Aorta (tissue), 5 donors: Measurements from ENCODE around the gene VCAN. TPM values are rescaled to one million over a fixed set of nuclear protein-coding genes. Genes with fewer than 3 reads are reported as not detected.

Source experiments
- ATAC-seq: fragments of 200-7000 bp; cut with Tn5 transposase; one replicate; pipeline ENCODE4 v1.9.1; 2022; ENCODE audit warnings: moderate library complexity; ENCODE audit not compliant: low FRiP score
- DNase-seq, 2 donors: peaks; one replicate each; pipeline ENCODE4 v3.0.0-alpha.2; 2020
- H3K27ac ChIP-seq, 2 donors: one replicate each; pipeline ENCODE4 v1.5.1; 2013; ENCODE audit warnings: low read length in 2 of 2, mild to moderate bottlenecking in 2 of 2, moderate library complexity in 2 of 2, control low read depth in 1 of 2, inconsistent platforms in 1 of 2, low read depth in 1 of 2
- H3K27me3 ChIP-seq, 2 donors: one replicate each; pipeline ENCODE4 v1.6.1; 2013; ENCODE audit warnings: control low read depth in 1 of 2, low read length in 1 of 2, mild to moderate bottlenecking in 1 of 2, moderate library complexity in 1 of 2; ENCODE audit not compliant: insufficient read depth in 2 of 2, control insufficient read depth in 1 of 2
- H3K36me3 ChIP-seq, 2 donors: one replicate each; pipeline ENCODE4 v1.6.1; 2013; ENCODE audit warnings: control low read depth in 1 of 2, low read length in 1 of 2, mild to moderate bottlenecking in 1 of 2; ENCODE audit not compliant: insufficient read depth in 2 of 2, control insufficient read depth in 1 of 2
- H3K4me1 ChIP-seq, 2 donors: one replicate each; pipeline ENCODE4 v1.6.1; 2013; ENCODE audit warnings: low read length in 2 of 2, control low read depth in 1 of 2, mild to moderate bottlenecking in 1 of 2, moderate library complexity in 1 of 2; ENCODE audit not compliant: insufficient read depth in 2 of 2, control insufficient read depth in 1 of 2
- H3K4me3 ChIP-seq, 2 donors: one replicate each; pipeline ENCODE4 v1.5.1; 2013; ENCODE audit warnings: low read length in 2 of 2, control low read depth in 1 of 2, mild to moderate bottlenecking in 1 of 2
- H3K9me3 ChIP-seq: one replicate; pipeline ENCODE4 v1.6.1; 2013; ENCODE audit warnings: mild to moderate bottlenecking, low read length; ENCODE audit not compliant: control insufficient read depth
- WGBS, 2 donors: extraction: QIAGEN DNeasy Blood & Tissue Kit; methylation state at CpG; one replicate each; pipeline ENCODE4 v1.1.7; 2013; 5-methylcytosine and 5-hydroxymethylcytosine counted together
- intact Hi-C, 2 donors: fragments of 100-400 bp; cut with DNase I; formaldehyde crosslinking; loops; one replicate each; pipeline versions ENCODE4 v1.14.2 to v1.15.0; 2022
- long read RNA-seq, 2 donors: library from polyadenylated mRNA; unstranded; transcript quantifications; one replicate each; pipeline ENCODE4 v2.0.0, GENCODE V29; 2020 to 2021
- polyA plus RNA-seq, 2 donors: library from polyadenylated mRNA; stranded (reverse); fragments of 200-250 nt; gene quantifications; one replicate each; pipeline ENCODE4 v1.2.3, GENCODE V29; 2013
- total RNA-seq, 2 donors: library from RNA; stranded (reverse); fragmentation: NEBNext Ultra II Directional; extraction: Animal tissue kit (Norgen Biotek cat#: 25700); gene quantifications; one replicate each; pipeline ENCODE4 v1.2.1, GENCODE V29; 2021
- donor health status: healthy with polysubstance abuse.
- donor health status: Bipolar disorder and iron deficiency.
- donor health status: DM: no; HTN: no; CAD: no.
- donor health status: DM: no; HTN: no; CAD: no.
- donor health status: DM: yes; HTN: yes; CAD: no.

VCAN gene
- total RNA-seq (100 to 1,000 TPM; 513 to 849 TPM), polyA plus RNA-seq (100 to 1,000 TPM in 1 of 2 donors, 10 to 100 TPM in 1; 21.5 to 443 TPM)
- long read RNA-seq, donor 1, full-length matches to known transcripts, result 279 of 391 reads
- long read RNA-seq, donor 1, partial matches to known transcripts, result 79 of 391 reads
- long read RNA-seq, donor 1, other reads (novel, unspliced or antisense), result 33 of 391 reads
- long read RNA-seq, donor 2, full-length matches to known transcripts, result 85 of 202 reads
- long read RNA-seq, donor 2, partial matches to known transcripts, result 68 of 202 reads
- long read RNA-seq, donor 2, other reads (novel, unspliced or antisense), result 49 of 202 reads

DNA sequence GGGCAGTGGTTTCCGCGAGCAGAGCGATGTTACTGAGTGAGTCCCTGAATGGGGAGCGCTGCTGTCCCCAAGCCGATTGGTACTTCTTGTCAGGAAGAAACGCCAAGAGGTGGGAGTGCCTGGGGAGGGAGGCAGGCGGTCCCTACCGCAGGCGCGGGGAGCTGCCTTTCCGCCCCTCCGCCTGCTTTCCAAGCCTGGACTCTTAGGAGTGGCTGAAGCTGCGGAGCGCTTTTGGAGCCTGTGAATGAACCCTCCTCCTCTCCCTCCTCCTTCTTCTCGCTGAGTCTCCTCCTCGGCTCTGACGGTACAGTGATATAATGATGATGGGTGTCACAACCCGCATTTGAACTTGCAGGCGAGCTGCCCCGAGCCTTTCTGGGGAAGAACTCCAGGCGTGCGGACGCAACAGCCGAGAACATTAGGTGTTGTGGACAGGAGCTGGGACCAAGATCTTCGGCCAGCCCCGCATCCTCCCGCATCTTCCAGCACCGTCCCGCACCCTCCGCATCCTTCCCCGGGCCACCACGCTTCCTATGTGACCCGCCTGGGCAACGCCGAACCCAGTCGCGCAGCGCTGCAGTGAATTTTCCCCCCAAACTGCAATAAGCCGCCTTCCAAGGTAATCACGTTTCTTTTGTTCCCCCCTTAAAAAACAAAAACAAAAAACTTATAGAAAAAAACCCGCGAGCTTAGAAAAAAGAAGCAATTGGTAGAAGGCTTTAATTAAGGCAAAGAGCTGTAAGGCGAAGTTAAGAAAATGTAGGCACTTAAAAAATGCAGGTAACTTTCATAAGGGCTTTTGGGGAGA, at the start of gene VCAN:
Gene VCAN, plus strand, starts transcription at position 340 of the 808 bp plus-strand sequence. CDS start 11,775 bp downstream, outside the sequence.
- Histone ChIP-seq H3K36me3 (no peaks in the 10 kb centered on the region), H3K4me3 (peak within 1 kb of the TSS; percentile 67 to 87), H3K27me3 (no peaks in the 10 kb centered on the region), H3K4me1 (no peaks in the 10 kb centered on the region), H3K9me3 (no peaks in the 10 kb centered on the region), H3K27ac (peak within 1 kb of the TSS; percentile 64 to 69)
- DNase-seq, result peak; percentile 87 to 90
- 0 to 1% methylated on average over 41 to 43 of the region's 43 CpGs for WGBS, 2 donors
- intact Hi-C loops, result loop anchor here (5.0 to 10.0 kb wide), 8 partner anchors 39 to 1159 kb away; no protein-coding TSS in a partner anchor
- ATAC-seq, result peak; percentile 70

DNA sequence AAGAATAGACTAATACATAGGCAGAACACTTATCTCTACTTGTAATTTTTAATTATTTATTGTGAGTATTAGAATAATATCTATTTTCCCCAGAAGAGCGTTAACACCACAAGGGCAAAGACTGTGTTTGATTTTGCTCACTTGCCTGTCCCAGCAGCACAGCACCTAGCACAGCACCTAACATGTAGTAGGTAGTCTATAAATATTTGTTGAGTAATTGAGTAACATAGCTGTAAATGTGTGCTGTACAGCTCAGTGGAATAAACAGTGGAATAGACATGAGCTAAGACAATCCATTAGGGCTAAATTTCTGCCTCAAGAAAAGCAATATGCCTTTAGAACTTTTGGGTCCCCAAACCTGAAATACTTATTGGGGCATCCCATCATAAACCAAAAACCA, 49.3 kb upstream of the VCAN start:
- no peak for ATAC-seq
- H3K36me3 ChIP-seq, result no peaks in the 10 kb centered on the region
- H3K27me3 ChIP-seq, result no peaks in the 10 kb centered on the region
- WGBS, 2 donors, result 95% methylated on average over 1 of the region's 1 CpG
- no peak for DNase-seq
- H3K27ac ChIP-seq, result no peak overlapping the region
- intact Hi-C loops, result no loop called here
- H3K4me3 ChIP-seq, result no peak overlapping the region
- no peaks in the 10 kb centered on the region for H3K9me3 ChIP-seq
- no peaks in the 10 kb centered on the region for H3K4me1 ChIP-seq

DNA sequence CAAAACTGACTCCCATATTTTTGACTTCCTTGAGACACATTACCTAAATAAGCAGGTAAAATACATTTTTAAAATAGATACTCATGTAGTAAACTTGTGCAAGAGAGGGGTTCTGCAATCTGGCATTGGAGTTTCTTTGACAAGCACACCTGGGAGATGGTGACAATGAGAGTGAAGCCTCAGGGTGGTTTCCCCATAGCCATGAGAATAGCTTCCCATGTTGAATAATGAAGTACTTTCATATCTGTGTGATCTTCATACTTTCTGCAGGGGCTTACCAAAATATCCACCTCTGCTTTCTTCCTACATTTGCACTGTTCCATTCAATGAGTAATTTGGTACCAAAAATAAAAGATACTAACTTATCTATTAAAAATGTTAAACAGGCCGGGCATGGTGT, 44.7 kb upstream of the VCAN start:
- no peak for DNase-seq
- Histone ChIP-seq H3K4me3 (no peak overlapping the region), H3K36me3 (no peaks in the 10 kb centered on the region), H3K9me3 (no peaks in the 10 kb centered on the region), H3K27me3 (no peaks in the 10 kb centered on the region), H3K4me1 (no peaks in the 10 kb centered on the region), H3K27ac (no peak overlapping the region)
- ATAC-seq, result no peak
- 92 to 96% methylated on average over 1 of the region's 1 CpG for WGBS, 2 donors
- intact Hi-C loops, result no loop called here

DNA sequence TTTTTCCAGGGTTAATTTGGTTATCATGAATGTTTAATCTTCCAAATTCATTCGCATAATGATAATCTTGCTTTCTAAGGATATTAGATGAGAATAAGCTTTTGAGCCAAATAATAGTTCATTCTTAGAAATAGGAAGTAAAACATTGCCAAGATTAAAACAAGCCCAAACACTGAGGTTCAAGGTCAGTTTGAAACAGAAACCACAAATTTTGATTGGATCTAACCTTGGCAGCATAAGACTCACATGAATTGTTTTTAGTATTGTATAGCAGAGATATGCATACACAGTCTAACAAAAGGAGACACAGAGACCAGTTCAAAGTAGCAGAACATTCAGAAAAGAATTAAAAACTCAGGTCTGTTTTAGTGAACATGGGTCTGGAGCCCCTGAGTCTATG, 43.4 kb upstream of the VCAN start:
- ATAC-seq, result no peak
- H3K4me3 ChIP-seq, result no peak overlapping the region
- no peaks in the 10 kb centered on the region for H3K36me3 ChIP-seq
- no peak for DNase-seq
- WGBS, 2 donors, result 73 to 79% methylated on average over 1 of the region's 1 CpG
- H3K9me3 ChIP-seq, result no peaks in the 10 kb centered on the region
- no peak overlapping the region for H3K27ac ChIP-seq
- no peaks in the 10 kb centered on the region for H3K27me3 ChIP-seq
- intact Hi-C loops, result no loop called here
- H3K4me1 ChIP-seq, result no peaks in the 10 kb centered on the region

DNA sequence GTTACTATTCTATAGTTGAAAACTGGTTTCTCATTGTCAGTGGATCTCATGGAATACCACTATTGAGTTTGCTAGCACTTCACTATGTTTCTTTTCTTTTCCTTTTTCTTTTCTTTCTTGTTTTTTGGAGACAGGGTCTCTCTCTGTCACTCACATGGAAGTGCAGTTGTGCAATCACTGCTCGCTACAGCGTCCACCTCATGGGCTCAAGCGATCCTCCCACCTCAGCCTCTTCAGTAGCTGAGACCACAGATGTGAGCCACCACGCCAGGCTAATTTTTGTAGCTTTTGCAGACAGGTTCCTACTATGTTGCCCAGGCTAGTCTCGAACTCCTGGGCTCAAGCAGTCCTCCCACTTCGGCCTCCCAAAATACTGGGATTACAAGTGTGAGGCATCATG, 42.7 kb upstream of the VCAN start:
- Histone ChIP-seq H3K27me3 (no peaks in the 10 kb centered on the region), H3K4me1 (no peaks in the 10 kb centered on the region), H3K36me3 (no peaks in the 10 kb centered on the region), H3K4me3 (no peak overlapping the region), H3K27ac (no peak overlapping the region), H3K9me3 (no peaks in the 10 kb centered on the region)
- DNase-seq (no peak), ATAC-seq (no peak)
- 95 to 98% methylated on average over 6 of the region's 6 CpGs for WGBS, 2 donors
- intact Hi-C loops, result no loop called here

DNA sequence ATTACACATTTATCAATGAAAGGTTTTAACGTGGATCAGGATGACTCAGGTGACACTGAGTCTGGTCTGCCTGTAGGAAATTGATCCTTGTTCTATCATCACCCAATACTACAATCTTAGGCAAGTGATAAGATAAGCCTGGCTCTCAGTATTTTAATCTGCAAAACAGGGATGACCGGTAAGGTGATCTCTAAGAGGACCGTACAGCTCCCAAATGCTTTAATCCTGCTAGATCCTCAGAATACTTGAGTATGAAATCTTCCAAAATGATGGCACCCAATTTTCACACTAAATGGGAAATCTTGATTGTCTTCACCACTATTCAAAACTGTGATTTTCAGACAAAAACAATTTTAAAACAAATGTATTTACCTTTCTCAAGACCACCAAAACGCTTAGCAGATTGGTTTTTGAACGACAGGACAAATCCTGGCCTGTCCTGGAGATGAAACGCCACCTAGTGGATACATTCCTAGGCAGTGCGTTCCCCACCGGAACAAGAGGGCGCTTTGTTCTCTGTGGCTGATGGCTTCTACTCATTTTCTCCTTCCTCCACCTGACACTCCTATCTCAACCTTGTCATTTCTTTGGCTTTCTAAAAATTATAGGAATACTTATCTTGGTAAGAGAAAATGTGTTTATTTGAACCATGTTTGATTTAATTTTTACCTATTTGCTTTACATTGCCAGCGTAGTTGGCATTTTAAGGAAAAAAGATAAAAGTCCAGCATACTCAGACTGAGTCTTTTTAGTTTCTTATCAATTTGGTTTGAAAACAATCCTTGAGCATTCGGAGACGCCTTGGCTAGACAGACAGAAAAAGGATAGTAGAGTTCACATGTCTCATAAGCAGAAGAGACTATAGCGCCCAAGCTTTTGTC, 41.2 kb upstream of the VCAN start:
- ATAC-seq, result peak; percentile 73
- 32 to 34% methylated on average over 13 of the region's 13 CpGs for WGBS, 2 donors
- Histone ChIP-seq H3K36me3 (no peaks in the 10 kb centered on the region), H3K4me1 (peaks cover 0 to 2% of the 10 kb centered on the region in 2 donors), H3K27me3 (no peaks in the 10 kb centered on the region), H3K9me3 (no peaks in the 10 kb centered on the region), H3K27ac (no peak overlapping the region), H3K4me3 (no peak overlapping the region)
- peak in 1 of 2 donors; percentile 57 for DNase-seq
- intact Hi-C loops, result loop anchor here (5.0 to 10.0 kb wide), 4 partner anchors 42 to 786 kb away; partner anchors contain the start of genes VCAN (in 2 of the 2), TMEM167A (in 1 of the 2) and XRCC4 (in 1 of the 2)

DNA sequence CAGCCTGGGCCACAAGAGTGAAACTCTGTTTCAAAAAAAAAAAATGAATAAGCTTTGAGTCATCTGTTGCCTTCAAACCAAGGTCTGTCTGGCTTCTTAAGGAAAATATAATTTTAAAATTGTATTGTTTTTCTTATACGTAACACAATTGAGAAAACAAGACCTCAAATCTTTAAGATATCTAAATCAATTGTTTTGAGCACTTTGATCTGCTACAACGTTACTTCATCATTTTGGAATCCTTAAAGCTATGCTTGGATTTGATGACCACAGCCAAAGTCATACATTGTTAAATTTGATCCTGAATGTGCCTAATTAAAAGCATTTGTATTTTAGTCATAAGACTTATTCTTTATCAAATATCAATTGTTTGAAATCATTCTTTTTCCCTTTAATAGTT, 37.7 kb upstream of the VCAN start:
- 31 to 74% methylated on average over 2 of the region's 2 CpGs for WGBS, 2 donors
- H3K4me1 ChIP-seq, result peaks cover 0 to 2% of the 10 kb centered on the region in 2 donors
- H3K27me3 ChIP-seq, result no peaks in the 10 kb centered on the region
- no peak overlapping the region for H3K4me3 ChIP-seq
- H3K27ac ChIP-seq, result no peak overlapping the region
- DNase-seq, result no peak
- intact Hi-C loops, result loop anchor here (5.0 to 10.0 kb wide), 4 partner anchors 38 to 789 kb away; partner anchors contain the start of genes VCAN (in 2 of the 2), TMEM167A (in 1 of the 2) and XRCC4 (in 1 of the 2)
- H3K36me3 ChIP-seq, result no peaks in the 10 kb centered on the region
- H3K9me3 ChIP-seq, result no peaks in the 10 kb centered on the region
- no peak for ATAC-seq

DNA sequence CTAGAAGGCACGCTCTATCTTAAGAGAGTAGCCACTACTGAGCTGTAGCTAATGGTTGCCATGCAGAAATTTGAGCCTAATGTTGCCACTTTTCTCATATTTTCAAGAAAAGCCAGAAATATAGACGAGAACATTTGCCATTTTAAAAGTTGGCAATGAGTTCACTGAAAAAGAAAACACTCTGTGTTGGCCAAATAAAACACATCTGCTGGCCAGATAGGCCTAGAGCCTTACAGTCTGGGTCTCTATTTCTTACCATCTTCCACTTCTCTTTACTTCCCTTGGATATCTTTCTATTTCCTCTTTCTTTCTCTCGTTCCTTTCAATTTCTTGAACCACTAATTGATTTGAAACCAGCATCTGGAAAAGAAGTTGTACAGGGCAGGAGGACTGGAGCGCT, 36.6 kb upstream of the VCAN start:
- WGBS, 2 donors, result 5 to 7% methylated on average over 4 of the region's 4 CpGs
- H3K36me3 ChIP-seq, result no peaks in the 10 kb centered on the region
- DNase-seq (no peak), ATAC-seq (peak; percentile 76)
- H3K4me3 ChIP-seq, result no peak overlapping the region
- no peaks in the 10 kb centered on the region for H3K9me3 ChIP-seq
- H3K27me3 ChIP-seq, result no peaks in the 10 kb centered on the region
- H3K4me1 ChIP-seq, result peaks cover 0 to 2% of the 10 kb centered on the region in 2 donors
- intact Hi-C loops, result loop anchor here (5.0 to 10.0 kb wide), 4 partner anchors 37 to 790 kb away; partner anchors contain the start of genes VCAN (in 2 of the 2), TMEM167A (in 1 of the 2) and XRCC4 (in 1 of the 2)
- peak overlapping the region; percentile 49 to 80 for H3K27ac ChIP-seq
